Endothelial cell of umbilical vein (primary cell): Measurements from ENCODE around the gene NAP1L1. TPM values are rescaled to one million over a fixed set of nuclear protein-coding genes. Genes with fewer than 3 reads are reported as not detected.

Experiments
- BruUV-seq: library from RNA; stranded (reverse); fragments of 400-500 nt; replicated peaks from 2 replicates; lab custom pipeline; 2021; lab: Mats Ljungman, UMichigan
- CTCF ChIA-PET: fragments of 300-600, 350-600 bp; sonication (Branson Sonifier 250); formaldehyde crosslinking; loops from one replicate; lab custom pipeline; 2021; ENCODE audit warnings: antibody characterized with exemption, inconsistent platforms; lab: Charles Lee
- POLR2A ChIA-PET: fragments of 300-600, 350-600 bp; sonication (Branson Sonifier 250); formaldehyde crosslinking; loops from one replicate; lab custom pipeline; 2021; ENCODE audit warnings: antibody characterized with exemption, inconsistent platforms; lab: Charles Lee
- DNase-seq: peaks from one replicate; pipeline ENCODE4 v3.0.0-alpha.2; 2011; ENCODE audit warnings: low read depth, low spot score
- FAIRE-seq: peaks from 2 replicates; lab custom pipeline; 2011; peaks lifted over from hg19 to GRCh38; lab: Jason Lieb, UNC
- H2AFZ ChIP-seq: 2 replicates; pipeline ENCODE4 v1.6.0; 2012; ENCODE audit warnings: low read depth, low read length, control low read depth, inconsistent platforms
- H3K27ac ChIP-seq: 2 replicates; pipeline ENCODE4 v1.5.1; 2011; ENCODE audit warnings: low read depth, mild to moderate bottlenecking, control low read depth, low read length, moderate library complexity; ENCODE audit not compliant: insufficient read depth
- H3K27me3 ChIP-seq, 2 experiments: 2 replicates each; pipeline versions ENCODE4 v1.6.0 to v1.6.1; 2011; ENCODE audit warnings: low read length in 2 of 2, mixed read lengths in 1 of 2; ENCODE audit not compliant: control insufficient read depth in 2 of 2, insufficient read depth in 2 of 2
- H3K36me3 ChIP-seq, 2 experiments: 2 replicates in 1 of 2; 3 replicates in 1 of 2; pipeline ENCODE4 v1.5.1; 2011; ENCODE audit warnings: low read length in 2 of 2, mild to moderate bottlenecking in 1 of 2, moderate library complexity in 1 of 2; ENCODE audit not compliant: control insufficient read depth in 2 of 2, insufficient read depth in 2 of 2; ENCODE audit errors: extremely low read depth in 1 of 2
- H3K4me1 ChIP-seq: 3 replicates; pipeline ENCODE4 v1.5.1; 2011; ENCODE audit warnings: mild to moderate bottlenecking, low read length; ENCODE audit not compliant: control insufficient read depth, insufficient read depth; ENCODE audit errors: extremely low read depth
- H3K4me2 ChIP-seq: 2 replicates; pipeline ENCODE4 v1.6.1; 2011; ENCODE audit warnings: low read length, control low read depth, mixed read lengths; ENCODE audit not compliant: insufficient read depth
- H3K4me3 ChIP-seq, 3 experiments: fragments of 200-600 bp in 1 of 3; sonication (generic), shearing (Covaris generic) in 1 of 3; replicated peaks in 1 of 3; 2 replicates each; pipeline ENCODE4 v1.5.1; 2011 to 2016; ENCODE audit warnings: control low read depth in 3 of 3, low read length in 3 of 3, mild to moderate bottlenecking in 2 of 3, inconsistent platforms in 1 of 3, low read depth in 1 of 3, moderate library complexity in 1 of 3; ENCODE audit not compliant: insufficient read depth in 1 of 3
- H3K79me2 ChIP-seq: 2 replicates; pipeline ENCODE4 v1.6.0; 2012; ENCODE audit warnings: low read length, inconsistent platforms; ENCODE audit not compliant: control insufficient read depth, insufficient read depth
- H3K9ac ChIP-seq: replicated peaks from 2 replicates; pipeline ENCODE3; 2011; ENCODE audit warnings: low read length, control low read depth; ENCODE audit not compliant: insufficient read depth; ENCODE audit errors: extremely low read depth
- H3K9me1 ChIP-seq: replicated peaks from 3 replicates; pipeline ENCODE4 v1.6.0; 2011; ENCODE audit warnings: mild to moderate bottlenecking, low read length; ENCODE audit not compliant: control insufficient read depth, insufficient read depth; ENCODE audit errors: extremely low read depth
- H3K9me3 ChIP-seq: replicated peaks from 2 replicates; pipeline ENCODE4 v1.5.1; 2012; ENCODE audit warnings: low read length, inconsistent platforms; ENCODE audit not compliant: control insufficient read depth, insufficient read depth
- H4K20me1 ChIP-seq: replicated peaks from 2 replicates; pipeline ENCODE3; 2011; ENCODE audit warnings: mild to moderate bottlenecking, low read length; ENCODE audit not compliant: control insufficient read depth, insufficient read depth; ENCODE audit errors: extremely low read depth
- FOS ChIP-seq: IDR thresholded peaks from 2 replicates; pipeline ENCODE4 v1.6.1; 2011; ENCODE audit warnings: mild to moderate bottlenecking, low read length, moderate library complexity, borderline replicate concordance; ENCODE audit not compliant: insufficient read depth
- GATA2 ChIP-seq: IDR thresholded peaks from 2 replicates; pipeline ENCODE4 v1.7.0; 2011; ENCODE audit warnings: low read depth, mild to moderate bottlenecking, moderate library complexity, mixed read lengths, low read length; ENCODE audit not compliant: insufficient read length, insufficient read depth
- MYC ChIP-seq: IDR thresholded peaks from one replicate; pipeline ENCODE4 v1.6.1; 2011; ENCODE audit warnings: mild to moderate bottlenecking, low read depth, low read length
- POLR2A ChIP-seq: IDR thresholded peaks from 2 replicates; pipeline ENCODE4 v1.6.1; 2012; ENCODE audit warnings: low read depth, mild to moderate bottlenecking, control low read depth, low read length
- dilution Hi-C: fragments of 300-500 bp; cut with MboI; formaldehyde crosslinking; loops from one replicate; pipeline ENCODE4 v1.15.0; 2019; ENCODE audit warnings: low sequenced_read_pairs; ENCODE audit not compliant: extremely low pct_ligation_motif_present
- intact Hi-C: fragments of 100-400 bp; cut with micrococcal nuclease; formaldehyde crosslinking; loops from one replicate; pipeline ENCODE4 v1.10.0; 2022
- polyA plus RNA-seq, 4 experiments: library from polyadenylated mRNA; depleted of rRNA in 3 of 4; stranded (reverse) in 3 of 4; unstranded in 1 of 4; fragments of >200 nt; gene quantifications; 2 replicates each; pipeline versions ENCODE4 v1.2.1 to v1.2.3, GENCODE V29; 2011 to 2012; ENCODE audit warnings: missing spikeins in 1 of 4
- total RNA-seq: library from RNA; stranded (reverse); gene quantifications from 2 replicates; pipeline ENCODE4 v1.2.3, GENCODE V29; 2021
- TF ChIP-seq, protein P1 (sequence below), 2 donors: IDR thresholded peaks; 1 replicate in 1 of 2; 2 replicates in 1 of 2; pipeline ENCODE4 v1.5.1; 2011; ENCODE audit warnings: low read length in 2 of 2, mild to moderate bottlenecking in 2 of 2, moderate library complexity in 2 of 2, control low read depth in 1 of 2, inconsistent platforms in 1 of 2, low read depth in 1 of 2; ENCODE audit not compliant: insufficient read depth in 1 of 2; ENCODE audit errors: extremely low read depth in 1 of 2

The NAP1L1 gene
- total and polyA plus RNA-seq, 2 donors (not counting 3 experiments of a cell fraction or from before 2014, with no cell fraction given) = 127 to 649 TPM

DNA sequence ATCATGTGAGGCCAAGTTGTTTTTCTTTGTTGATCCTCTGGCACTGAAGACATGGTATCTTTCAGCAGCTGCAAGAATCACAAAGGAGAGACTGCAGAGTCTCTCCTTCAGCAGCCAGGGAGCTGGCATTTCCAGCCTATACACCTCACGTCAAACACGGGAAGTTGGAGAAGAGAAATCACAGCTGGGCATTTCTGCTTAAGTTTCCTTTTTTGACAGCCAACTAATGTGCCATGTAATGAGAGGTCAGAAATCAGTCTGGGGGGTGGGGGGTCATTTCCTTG lies 81.2 kb downstream of the NAP1L1 start:
- FAIRE-seq = no peak
- intact Hi-C loops = loop anchor here (1.0 kb wide), 1 partner anchor 25 kb away; no protein-coding TSS in a partner anchor

More for the DNA sequence above, 81.2 kb downstream of the NAP1L1 start:
- BruUV-seq = no TSS peak
- POLR2A ChIA-PET = no interaction called here
- TF ChIP-seq MYC (no peak), GATA2 (no peak), POLR2A (no peak), FOS (no peak)
- TF ChIP-seq, protein P1, sequence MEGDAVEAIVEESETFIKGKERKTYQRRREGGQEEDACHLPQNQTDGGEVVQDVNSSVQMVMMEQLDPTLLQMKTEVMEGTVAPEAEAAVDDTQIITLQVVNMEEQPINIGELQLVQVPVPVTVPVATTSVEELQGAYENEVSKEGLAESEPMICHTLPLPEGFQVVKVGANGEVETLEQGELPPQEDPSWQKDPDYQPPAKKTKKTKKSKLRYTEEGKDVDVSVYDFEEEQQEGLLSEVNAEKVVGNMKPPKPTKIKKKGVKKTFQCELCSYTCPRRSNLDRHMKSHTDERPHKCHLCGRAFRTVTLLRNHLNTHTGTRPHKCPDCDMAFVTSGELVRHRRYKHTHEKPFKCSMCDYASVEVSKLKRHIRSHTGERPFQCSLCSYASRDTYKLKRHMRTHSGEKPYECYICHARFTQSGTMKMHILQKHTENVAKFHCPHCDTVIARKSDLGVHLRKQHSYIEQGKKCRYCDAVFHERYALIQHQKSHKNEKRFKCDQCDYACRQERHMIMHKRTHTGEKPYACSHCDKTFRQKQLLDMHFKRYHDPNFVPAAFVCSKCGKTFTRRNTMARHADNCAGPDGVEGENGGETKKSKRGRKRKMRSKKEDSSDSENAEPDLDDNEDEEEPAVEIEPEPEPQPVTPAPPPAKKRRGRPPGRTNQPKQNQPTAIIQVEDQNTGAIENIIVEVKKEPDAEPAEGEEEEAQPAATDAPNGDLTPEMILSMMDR (IDR thresholded peaks at IDR 0.05; ENCODE audit: extremely low read depth in 1 of 2, insufficient read depth in 1 of 2, low read depth in 1 of 2, low read length in 2 of 2) = no peak
- H4K20me1 ChIP-seq = no peaks in the 10 kb centered on the region
- H3K27ac ChIP-seq = no peak overlapping the region
- no peak overlapping the region for H3K4me2 ChIP-seq
- no peaks in the 10 kb centered on the region for H3K27me3 ChIP-seq
- H3K36me3 ChIP-seq = no peaks in the 10 kb centered on the region
- no peaks in the 10 kb centered on the region for H3K9me1 ChIP-seq
- H2AFZ ChIP-seq = no peak overlapping the region
- H3K4me3 ChIP-seq = no peak overlapping the region
- H3K9me3 ChIP-seq = no peaks in the 10 kb centered on the region
- H3K4me1 ChIP-seq = peaks cover 19% of the 10 kb centered on the region
- no peak overlapping the region for H3K9ac ChIP-seq
- DNase-seq = no peak
- CTCF ChIA-PET = interaction anchor here (0.6 to 1.7 kb wide), 4 partner anchors 10 to 27 kb away, joined by 3 to 7 read pairs (median 4); no protein-coding TSS in a partner anchor
- dilution Hi-C loops = no loop called here
- H3K79me2 ChIP-seq = no peaks in the 10 kb centered on the region
